AG09309 (cell line): Measurements from ENCODE around the gene ASTN2.

Experiments
- DNase-seq: peaks from one replicate; pipeline ENCODE4 v3.0.0-alpha.2; 2010; ENCODE audit warnings: low read depth
- H3K4me3 ChIP-seq: 2 replicates; pipeline ENCODE4 v1.5.1; 2011; ENCODE audit warnings: mild to moderate bottlenecking, low read depth, low read length, moderate library complexity; ENCODE audit not compliant: control insufficient read depth
- TF ChIP-seq, protein P1 (sequence below): IDR thresholded peaks from 2 replicates; pipeline ENCODE4 v1.5.1; 2011; ENCODE audit warnings: mild to moderate bottlenecking, low read depth, low read length, inconsistent platforms; ENCODE audit not compliant: insufficient read depth, control insufficient read depth; ENCODE audit errors: missing control alignments

Gene ASTN2

GRCh38 chr9:116566677-116567488, 848.0 kb downstream of the ASTN2 start:
- H3K4me3 ChIP-seq: no peak overlapping the region
- TF ChIP-seq, protein P1, sequence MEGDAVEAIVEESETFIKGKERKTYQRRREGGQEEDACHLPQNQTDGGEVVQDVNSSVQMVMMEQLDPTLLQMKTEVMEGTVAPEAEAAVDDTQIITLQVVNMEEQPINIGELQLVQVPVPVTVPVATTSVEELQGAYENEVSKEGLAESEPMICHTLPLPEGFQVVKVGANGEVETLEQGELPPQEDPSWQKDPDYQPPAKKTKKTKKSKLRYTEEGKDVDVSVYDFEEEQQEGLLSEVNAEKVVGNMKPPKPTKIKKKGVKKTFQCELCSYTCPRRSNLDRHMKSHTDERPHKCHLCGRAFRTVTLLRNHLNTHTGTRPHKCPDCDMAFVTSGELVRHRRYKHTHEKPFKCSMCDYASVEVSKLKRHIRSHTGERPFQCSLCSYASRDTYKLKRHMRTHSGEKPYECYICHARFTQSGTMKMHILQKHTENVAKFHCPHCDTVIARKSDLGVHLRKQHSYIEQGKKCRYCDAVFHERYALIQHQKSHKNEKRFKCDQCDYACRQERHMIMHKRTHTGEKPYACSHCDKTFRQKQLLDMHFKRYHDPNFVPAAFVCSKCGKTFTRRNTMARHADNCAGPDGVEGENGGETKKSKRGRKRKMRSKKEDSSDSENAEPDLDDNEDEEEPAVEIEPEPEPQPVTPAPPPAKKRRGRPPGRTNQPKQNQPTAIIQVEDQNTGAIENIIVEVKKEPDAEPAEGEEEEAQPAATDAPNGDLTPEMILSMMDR: no peak
- DNase-seq: no peak

GRCh38 chr9:116565986-116566385, 848.9 kb downstream of the ASTN2 start:
- TF ChIP-seq, protein P1: no peak
- DNase-seq: no peak
- no peak overlapping the region for H3K4me3 ChIP-seq

GRCh38 chr9:116564266-116564793, 850.5 kb downstream of the ASTN2 start:
- DNase-seq: no peak
- TF ChIP-seq, protein P1: no peak
- H3K4me3 ChIP-seq: no peak overlapping the region

DNA sequence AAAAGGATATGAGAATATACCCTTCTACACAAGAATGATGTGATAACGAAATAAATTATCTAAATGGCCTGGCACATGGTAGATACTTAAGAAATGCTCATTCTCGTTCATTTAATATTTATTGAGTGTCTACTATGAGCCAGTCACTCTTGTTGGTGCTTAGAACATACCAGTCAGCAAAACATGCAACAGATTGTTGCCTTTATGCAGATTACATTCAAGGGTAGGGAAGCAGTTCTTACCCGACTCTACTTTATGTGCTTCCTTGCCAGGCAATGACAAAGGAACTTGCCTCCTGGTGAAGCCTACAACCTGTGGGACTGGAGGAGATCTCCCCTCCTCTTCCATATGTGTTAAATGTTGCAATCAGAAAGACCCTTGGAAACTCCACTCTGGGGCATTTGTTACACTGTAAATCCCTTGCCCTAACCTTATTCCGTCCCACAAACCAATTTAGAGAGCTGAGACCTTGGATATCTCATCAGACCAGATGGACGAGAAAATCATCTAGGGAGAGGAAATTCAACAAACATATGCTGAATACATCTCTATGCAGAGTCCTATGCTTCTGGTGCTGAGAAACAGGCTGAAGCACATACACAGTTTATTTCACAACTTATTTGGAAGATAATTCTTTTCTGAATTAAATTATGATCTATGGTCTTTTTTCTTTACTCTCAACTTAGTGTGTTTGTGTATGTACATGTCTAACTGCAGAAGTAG, 855.9 kb downstream of the ASTN2 start:
- DNase-seq: no peak
- TF ChIP-seq, protein P1: no peak
- no peak overlapping the region for H3K4me3 ChIP-seq

DNA sequence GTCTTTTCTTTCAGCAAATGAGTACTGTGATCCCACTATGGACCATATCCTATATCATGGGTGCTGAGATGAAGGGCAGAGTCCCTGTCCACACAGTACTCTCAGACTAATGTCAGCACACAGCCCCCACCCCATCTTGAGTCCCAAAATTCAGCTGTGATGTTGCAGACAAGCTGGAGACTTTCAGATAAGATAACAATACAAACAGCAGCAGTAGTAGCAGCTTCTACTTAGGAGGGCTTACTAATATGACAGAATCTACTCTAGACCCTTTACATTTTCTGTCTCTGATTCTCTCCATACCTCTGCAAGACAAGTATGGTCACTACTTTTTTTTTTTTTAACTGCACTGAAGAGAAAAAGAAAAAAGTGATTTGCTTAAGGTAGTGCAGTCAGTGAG, 856.8 kb downstream of the ASTN2 start:
- TF ChIP-seq, protein P1: no peak
- no peak overlapping the region for H3K4me3 ChIP-seq
- no peak for DNase-seq

GRCh38 chr9:116555556-116556155, 859.2 kb downstream of the ASTN2 start:
- no peak overlapping the region for H3K4me3 ChIP-seq

More at GRCh38 chr9:116555556-116556155, 859.2 kb downstream of the ASTN2 start:
- no peak for DNase-seq
- TF ChIP-seq, protein P1: no peak
